GM18508 (cell line): ENCODE data around the gene FBXL13.
A peak's percentile ranks its signal among the peaks of the same experiment; 100 is the strongest.
"Not testable (repeated sequence)": the region's sequence is repeated elsewhere in the genome, so short reads cannot be mapped to it uniquely, and the experiment has no call there.

Experiments used
- ATAC-seq: cut with Tn5 transposase; IDR thresholded peaks from one replicate; pipeline ENCODE4 v1.9.1; 2021; ENCODE audit warnings: moderate number of reproducible peaks; ENCODE audit not compliant: insufficient read depth, unreplicated experiment

The FBXL13 gene

GRCh38 chr7:102794567-102794966 is 280.0 kb downstream of the FBXL13 start:
- not testable (repeated sequence) for ATAC-seq

- ATAC-seq, result not testable (repeated sequence)
Measured at GRCh38 chr7:102791831-102792230, 282.8 kb downstream of the FBXL13 start.

DNA sequence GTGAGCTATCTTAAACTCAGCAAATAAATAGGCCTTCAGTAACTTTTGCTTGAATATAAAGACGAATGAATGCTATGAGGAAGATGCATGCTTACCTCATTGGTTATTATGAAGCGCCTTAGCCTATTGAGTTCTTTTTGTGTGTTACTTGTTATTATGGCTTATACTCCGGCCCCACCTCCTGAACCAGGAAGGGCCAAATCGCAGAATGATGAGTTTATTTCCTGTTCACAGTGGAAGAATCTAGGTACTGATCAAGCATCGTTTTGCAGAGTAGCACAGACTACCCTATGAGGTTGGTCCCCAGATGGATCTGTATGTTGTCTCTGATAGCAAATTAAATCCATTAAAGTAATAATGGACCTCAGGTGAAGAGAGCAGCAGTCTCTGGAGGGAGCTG is 283.2 kb downstream of the FBXL13 start:
- not testable (repeated sequence) for ATAC-seq

DNA sequence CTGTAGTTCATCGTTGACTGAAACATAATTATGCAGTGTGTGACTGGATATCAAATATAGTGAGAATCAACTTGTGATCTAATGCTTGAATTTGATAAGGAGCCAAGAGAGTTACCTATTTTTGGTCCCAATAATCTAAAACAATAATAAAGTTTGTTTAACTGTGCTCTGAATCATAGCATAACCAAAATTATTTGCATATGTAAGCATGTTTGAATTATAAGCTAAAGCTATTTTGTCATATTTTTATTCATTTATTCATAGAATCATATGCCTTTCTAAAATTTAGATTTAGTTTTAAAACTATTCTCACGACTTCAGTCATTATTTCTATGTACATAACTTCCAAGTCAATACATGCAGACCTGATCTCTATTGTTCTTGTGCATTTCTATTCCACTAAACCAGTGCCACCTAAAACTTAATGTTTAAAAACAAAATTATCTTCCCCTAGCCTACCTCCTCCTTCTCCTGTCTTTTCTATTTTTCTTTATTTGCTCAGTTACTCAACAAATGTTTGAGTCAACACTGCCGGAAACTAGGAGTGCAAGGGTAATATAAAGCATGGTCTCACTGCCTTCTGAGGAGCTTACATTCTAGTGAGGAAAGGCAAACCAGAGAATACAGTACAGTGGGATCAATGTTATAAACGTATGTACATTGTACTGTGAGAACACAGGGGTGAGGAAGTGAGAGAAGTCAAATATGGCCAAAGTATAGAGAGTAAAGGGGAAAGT is 284.1 kb downstream of the FBXL13 start:
- not testable (repeated sequence) for ATAC-seq

DNA sequence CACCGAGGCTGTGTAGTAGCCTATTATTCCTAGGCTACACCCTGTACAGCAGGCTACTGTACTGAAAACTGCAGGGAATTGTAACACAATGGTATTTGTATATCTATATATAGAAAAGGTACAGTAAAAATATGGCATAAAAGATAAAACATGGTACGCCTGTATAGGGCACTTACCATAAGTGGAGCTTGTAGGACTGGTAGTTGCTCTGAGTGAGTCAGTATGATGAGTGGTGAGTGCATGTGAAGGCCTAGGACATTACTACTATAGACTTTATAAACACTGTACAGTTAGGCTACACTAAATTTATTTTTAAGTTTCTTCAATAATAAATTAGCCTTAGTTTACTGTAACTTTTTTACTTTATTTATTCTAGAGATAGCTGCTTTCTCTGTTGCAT is 285.8 kb downstream of the FBXL13 start:
- ATAC-seq, result not testable (repeated sequence)

DNA sequence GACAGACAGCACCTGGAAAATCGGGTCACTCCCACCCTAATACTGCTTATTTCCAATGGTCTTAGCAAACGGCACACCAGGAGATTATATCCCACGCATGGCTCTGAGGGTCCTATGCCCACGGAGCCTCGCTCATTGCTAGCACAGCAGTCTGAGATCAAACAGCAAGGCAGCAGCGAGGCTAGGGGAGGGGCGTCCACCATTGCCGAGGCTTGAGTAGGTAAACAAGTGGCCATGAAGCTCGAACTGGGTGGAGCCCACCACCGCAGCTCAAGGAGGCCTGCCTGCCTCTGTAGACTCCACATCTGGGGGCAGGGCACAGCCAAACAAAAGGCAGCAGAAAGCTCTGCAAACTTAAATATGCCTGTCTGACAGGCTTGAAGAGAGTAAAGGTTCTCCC is 293.7 kb downstream of the FBXL13 start:
- ATAC-seq, result not testable (repeated sequence)

GRCh38 chr7:102778663-102779062 is 295.9 kb downstream of the FBXL13 start:
- not testable (repeated sequence) for ATAC-seq

DNA sequence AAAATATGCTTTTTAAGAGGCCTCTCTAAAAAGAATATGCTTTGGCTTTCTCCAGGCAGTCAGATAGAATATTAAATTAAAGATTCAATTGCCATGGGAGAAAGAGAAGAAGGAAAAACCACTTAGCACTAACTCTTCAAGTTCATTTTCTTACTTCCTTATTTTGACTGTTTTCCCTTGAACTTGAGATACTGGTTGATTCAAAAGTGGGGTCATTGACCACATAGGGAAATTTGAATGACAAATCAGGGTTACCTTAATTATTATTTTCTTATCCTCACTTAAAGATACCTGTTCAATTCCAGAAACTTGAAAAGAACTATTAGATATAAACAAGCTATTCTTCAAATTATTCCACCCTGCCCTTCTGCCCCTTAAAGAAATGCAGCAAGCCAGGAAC is 298.4 kb downstream of the FBXL13 start:
- ATAC-seq, result not testable (repeated sequence)

DNA sequence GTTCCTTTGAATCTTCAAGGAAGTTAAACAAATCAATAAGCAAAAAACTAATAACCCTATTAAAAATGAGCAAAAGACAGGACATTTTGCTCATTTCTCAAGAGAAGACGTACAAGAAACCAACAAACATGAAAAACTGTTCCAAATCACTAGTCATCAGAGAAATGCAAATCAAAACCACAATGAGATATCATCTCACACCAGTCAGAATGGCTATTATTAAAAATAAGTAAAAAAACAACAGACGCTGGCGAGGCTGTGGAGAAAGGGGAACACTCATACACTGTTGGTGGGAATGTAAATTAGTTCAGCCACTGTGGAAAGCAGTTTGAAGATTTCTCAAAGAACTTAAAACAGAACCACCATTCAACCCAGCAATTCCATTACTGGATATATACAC is 304.1 kb downstream of the FBXL13 start:
- ATAC-seq, result peak; percentile 57

DNA sequence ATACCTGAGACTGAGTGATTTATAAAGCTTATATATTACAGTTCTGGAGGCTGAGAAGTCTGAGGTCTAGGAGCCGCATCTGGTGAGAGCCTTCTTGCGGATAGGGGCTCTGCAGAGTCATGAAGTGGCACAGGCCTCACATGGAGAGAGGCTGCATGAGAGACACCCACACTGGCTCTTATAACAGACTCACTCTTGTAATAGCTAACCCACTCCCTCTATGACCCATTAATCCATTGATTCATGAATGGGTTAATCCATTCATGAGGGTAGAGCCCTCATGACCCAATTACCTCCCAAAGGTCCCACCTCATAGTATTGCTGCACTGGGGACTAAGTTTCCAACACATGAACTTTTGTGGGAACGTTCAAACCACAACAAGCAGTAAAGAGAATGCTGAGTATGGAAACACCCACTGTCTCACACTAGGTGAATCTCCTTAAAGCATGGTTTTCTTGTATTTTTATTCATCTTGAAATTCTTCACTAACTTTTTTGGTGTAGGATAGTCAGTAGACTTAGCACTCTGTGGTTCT is 304.9 kb downstream of the FBXL13 start:
- ATAC-seq, result not testable (repeated sequence)

GRCh38 chr7:102763295-102763905 is 311.2 kb downstream of the FBXL13 start:
- ATAC-seq, result not testable (repeated sequence)
